Effector CD4-positive, alpha-beta T cell (primary cell): ENCODE data around the gene OR52N5. TPM values are rescaled to one million over a fixed set of nuclear protein-coding genes. Genes with fewer than 3 reads are reported as not detected.

Source experiments
- DNase-seq: peaks from one replicate; pipeline ENCODE4 v3.0.0-alpha.2; 2020
- total RNA-seq: gene quantifications from one replicate; lab custom pipeline; 2026; lab: John Stamatoyannopoulos, UW

OR52N5 gene
- total RNA-seq: not detected

DNA sequence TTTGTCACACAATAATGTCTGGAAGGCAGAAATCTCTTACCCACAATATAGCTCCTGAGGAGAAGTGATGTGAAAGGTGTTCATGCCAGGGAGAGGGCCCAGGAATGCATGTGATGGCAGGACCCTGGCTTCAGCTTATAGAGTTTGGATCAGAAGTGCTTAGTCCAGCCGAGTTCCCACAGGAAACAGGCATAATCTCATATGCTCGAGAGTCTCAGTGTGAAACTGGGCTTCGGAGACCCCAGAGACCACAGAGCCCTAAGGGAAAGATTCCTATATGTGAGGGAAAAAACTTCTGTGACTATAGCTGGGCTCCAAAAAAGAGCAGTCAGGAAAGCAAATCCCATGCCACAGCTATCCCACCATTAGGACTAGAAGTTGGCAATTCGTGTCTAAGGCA, at the start of gene OR52N5:
OR52N5 (minus strand) TSS at position 101 of the 400 bp plus-strand sequence. CDS start 4,721 bp downstream, outside the sequence.
- DNase-seq: no peak

DNA sequence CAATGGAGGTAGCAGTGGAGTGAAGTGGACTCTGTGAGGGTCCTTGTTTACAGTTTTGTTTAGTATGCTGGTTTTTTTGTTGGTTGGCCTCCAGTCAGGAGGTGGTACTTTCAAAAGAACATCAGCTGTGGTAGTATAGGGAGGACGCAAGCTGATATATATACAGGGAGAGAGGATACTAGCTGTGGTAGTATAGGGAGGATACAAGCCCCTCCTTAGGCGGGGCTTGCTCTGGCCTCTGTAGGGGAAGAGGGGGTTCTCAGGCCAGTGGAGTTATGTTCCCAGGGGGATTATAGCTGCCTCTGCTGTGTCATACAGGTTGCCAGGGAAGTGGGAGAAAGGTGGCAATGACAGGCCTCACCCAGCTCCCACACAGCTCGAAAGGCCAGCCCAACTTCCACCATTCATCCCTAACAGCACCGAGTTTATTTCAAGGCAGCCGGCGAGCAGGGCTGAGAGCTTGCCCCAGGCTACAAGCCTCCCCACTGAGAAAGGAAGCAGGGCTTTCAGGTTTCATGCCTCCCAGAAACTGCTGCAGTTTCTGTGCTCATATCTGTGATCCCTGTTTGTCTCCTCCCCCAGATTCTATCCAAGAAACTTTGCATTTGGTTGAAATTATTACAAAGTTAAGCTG, 48.2 kb upstream of the OR52N5 start:
- no peak for DNase-seq

DNA sequence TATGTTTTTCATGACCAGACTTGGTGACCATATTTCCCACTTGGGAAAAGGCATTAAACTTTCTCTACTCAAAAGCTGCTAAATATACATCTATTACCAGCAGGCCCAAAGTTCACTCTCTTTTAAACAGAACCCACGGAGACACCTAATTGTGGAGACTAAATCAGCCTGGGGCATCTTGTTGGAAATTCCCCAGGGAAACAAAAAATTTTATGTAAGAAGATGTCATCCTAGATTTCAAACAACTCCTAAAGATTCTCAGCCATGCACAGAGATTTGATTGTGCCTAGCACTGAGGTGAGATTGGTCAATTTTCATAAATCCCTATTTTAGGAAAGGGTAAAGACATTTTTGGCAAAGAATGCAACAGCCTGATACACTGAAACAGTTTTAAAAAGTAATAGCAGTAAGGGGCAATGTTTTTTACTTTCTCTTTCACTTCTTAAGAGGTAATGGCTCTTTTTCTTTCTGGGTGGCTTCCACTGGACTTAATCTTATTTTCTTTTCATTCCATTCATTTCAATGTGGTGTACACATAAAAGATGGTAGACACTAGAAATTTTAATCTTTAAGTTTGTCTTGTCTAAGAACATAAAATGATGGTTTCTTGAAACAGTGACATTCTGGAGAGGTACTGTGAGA, 35.2 kb upstream of the OR52N5 start:
- no peak for DNase-seq

DNA sequence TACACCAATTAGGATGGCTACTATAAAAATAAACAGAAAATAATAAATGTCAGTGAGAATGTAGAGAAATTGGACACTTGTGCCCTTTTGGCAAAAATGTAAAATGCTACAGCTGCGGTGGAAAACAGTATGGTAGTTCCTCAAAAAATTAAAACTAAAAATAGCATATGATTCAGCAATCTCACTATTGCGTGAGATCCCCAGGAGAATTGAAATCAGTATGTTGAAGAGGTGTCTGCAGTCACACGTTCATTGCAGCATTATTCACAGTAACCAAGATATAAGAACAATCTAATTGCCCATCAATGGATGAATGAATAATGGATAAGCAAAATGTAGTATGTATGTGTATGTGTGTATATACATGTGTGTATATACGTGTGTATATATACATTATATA, 32.4 kb upstream of the OR52N5 start:
- no peak for DNase-seq

DNA sequence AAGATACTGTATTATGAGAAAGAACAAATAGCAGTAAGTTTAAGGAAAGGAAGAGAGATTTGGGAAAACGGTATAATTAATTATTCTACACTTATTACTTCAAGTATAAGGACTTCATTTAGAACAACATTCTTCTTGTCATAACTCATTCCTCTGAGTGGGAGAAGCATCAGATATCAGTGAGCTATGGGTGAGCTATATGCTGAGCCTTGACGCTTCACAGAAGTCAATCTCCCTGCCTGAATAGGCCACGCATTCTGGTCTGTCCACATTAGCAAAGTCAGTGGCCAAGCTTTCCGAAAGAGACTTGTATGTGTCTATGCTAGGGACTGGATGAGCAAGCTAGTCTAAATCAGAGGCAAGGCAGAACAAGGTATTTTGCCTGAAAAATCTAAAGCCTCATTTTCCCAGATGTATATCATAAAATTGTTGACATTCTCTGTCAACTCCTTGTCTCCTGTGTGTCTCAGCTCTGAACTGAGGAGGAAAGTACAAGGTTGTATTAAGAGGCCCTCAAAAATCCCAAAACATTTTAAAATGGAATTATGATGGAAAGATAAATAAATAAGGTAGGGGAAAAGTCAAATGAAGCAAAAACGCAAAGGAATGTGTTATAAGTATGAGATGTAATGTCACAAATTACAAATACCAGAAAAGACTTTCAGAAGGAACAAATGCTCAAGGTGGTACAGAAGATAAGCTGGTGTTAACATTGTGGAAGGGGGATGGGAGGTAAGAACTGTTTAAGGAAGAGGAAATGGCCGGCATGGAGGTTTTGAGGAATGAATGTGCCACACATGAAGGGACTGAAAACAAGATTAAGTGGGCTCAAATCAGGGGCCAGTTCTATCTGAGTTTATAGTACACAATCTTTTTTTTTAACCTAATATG, 27.0 kb upstream of the OR52N5 start:
- no peak for DNase-seq

DNA sequence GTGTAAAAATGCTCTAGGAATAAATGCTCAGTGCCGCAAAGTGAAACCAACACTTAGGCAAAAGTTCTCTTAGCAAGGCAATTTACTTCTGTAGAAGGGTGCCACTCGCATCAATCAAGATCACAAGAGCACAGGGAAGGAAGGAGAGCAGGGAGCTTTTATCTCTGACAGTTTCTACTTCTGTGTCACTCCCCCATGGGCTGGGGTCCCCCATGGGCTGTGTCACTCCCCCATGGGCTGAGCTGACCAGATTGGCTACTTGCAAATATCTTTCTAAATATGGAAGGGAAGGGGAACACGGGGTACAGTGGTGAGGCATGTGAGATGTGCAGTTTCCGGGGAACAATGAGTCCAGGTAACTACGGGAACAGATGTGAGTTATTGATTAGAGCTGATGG, 26.0 kb upstream of the OR52N5 start:
- DNase-seq: no peak

DNA sequence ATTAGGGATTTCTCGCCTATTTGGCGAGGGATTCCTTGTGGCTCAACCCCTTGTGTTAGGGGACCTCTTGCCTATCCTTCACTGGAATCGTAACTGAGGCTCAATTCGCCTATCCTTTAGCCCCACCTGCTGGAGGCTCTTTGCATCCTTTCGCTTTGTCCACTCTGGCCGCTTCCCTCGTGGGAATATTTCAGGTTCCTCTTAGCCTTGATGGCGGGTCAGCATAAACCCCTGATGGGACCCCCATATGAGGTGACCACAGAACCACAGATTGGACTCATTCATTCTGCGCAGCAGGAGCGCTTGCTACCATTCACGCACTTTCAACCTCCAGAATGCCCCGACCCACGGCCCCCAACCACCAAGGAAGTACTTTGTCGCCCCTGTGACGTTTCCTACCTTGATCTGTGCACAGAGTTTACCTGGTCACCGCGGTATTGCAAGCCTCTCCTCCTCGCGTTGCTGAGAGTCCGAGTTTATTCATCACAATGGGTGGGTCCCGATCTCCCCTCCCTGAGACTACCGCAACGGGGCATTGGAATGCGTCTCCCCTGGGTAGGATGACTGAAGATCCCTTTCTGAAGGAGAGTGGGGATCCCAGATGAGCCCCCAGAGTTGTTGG, 25.5 kb upstream of the OR52N5 start, which contains the start of gene OR52N2:
OR52N2 (plus strand) TSS at position 425 of the 622 bp plus-strand sequence. CDS start 11,412 bp downstream, outside the sequence.
- DNase-seq: peak; percentile 66

DNA sequence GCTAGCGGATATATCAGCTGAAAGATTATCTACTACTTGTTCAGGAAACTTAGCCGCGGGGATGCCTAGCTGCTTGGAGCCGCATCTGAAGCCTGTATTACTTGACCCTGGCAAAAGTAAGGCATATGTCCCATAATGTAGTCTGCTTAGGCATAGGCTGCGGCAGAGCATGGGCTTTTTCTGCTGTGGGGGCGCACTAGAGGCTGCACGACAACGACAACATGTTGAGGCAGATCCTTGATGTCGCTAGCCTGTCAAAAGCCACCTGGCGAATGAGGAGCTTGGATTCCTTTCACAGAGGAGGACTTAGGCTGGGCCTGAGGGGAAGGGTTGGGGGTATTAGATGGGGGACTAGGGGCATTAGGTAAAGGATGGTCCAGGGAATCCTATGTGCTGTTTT, 24.4 kb upstream of the OR52N5 start:
- DNase-seq: no peak

DNA sequence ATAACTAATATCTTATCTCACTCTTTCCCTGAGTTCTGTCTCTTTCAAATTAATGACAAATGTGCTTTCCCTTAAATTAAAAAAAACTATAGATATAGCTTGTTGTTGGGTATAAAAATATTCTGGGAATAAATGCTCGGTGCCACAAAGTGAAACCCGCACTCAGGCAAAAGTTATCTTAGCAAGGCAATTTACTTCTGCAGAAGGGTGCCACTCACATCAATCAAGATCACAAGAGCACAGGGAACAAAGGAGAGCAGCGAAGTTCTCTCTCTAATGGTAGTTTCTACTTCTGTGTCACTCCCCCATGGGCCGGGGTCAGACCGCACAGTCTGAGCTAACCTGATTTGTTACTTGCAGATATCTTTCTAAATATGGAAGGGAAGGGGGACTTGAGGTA, 20.8 kb upstream of the OR52N5 start:
- DNase-seq: no peak

DNA sequence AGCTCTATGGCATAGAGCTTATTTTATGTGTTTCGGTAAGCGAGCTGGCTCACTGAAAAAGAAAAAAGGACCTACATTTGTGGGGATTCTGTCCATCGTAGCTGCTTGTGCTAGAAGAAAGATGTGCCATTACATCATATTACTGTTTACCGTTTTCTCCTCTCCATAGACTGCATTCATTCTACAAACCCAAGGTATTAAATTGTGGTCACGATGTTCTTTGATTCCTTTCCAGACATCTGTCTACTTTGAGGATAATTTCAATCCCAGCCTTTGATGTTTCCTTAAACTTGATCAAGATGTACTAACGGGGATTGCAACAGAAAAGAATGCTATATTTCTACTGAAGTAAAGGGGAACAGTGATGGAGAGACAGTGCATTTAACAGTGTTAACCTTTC, 13.4 kb upstream of the OR52N5 start:
- no peak for DNase-seq

DNA sequence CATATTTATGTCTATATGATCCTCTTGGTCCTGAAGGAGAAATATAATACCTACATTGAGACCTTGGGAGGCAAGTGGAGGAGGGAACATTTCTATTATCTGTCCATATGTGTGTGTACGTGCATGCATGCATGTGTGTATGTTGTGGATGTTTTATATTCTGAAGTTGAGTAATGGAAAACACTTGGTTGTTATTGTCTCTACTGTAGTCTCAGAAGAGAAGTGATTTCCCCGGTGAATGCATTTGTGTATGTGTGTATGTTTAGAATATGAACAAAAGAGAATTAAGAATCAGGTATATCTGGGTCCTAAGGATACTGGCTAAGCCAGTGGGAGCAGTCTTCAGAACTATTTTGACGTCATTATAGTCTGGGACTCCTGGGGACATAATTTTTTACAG, 8.0 kb upstream of the OR52N5 start, which contains the start of gene OR52N1:
OR52N1 (minus strand) TSS at position 101 of the 400 bp plus-strand sequence. CDS start 2,449 bp downstream, outside the sequence.
- DNase-seq: no peak

DNA sequence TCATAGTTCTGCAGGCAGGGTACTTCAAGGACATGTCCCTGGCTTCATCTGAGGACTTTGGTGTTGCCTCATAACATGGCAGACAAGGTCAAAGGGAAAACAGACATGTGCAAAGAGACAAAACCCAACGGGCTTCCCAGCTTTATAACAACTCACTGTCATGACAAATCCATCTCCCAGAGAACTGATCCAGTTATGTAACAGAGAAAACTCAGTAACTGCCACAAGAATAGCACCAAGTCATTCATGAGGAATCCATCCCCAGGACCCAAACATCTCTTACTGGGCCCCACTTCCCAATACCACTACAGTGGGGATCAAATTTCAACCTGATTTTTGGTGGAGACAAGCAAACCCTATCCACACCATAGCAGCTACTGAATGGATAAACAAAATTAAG, 16.1 kb downstream of the OR52N5 start:
- DNase-seq: no peak

DNA sequence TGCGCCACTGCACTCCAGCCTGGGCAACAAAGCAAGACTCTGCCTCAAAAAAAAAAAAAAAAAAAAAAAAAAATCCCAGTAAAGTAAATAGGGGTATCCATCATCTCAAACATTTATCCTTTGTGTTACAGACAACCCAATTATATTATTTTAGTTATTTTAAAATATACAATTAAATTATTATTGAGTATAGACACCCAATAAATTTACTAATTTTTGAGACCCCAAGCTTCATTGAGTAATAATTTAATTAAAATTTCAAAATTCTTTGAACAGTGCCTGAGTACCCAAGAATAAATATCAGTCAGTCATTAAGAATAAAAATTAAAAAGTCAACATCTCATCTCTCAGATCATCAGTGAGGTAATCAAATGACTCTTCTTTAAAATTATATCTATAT, 29.2 kb downstream of the OR52N5 start, which contains the start of gene OR52N4:
OR52N4 (plus strand) TSS at position 301 of the 400 bp plus-strand sequence. CDS start 498 bp downstream, outside the sequence.
- DNase-seq: no peak

DNA sequence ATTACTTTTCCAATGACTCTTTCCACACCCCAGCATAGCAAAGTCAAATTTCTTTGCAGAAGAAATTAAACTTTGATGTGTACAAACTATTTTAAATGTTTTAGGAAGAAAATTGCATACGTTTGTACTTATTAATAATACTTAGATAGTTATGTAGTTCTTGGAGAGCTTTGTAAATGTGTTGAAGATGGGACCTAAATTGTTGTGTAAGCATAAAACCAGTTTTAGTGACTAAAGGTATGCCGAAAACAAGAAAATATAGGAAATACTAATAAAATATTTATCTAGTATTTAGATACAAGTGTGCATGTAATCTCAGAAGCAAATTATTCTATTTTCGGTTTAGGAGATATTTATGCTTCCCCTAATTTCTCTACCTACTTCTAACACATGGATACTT, 33.3 kb downstream of the OR52N5 start:
- no peak for DNase-seq

DNA sequence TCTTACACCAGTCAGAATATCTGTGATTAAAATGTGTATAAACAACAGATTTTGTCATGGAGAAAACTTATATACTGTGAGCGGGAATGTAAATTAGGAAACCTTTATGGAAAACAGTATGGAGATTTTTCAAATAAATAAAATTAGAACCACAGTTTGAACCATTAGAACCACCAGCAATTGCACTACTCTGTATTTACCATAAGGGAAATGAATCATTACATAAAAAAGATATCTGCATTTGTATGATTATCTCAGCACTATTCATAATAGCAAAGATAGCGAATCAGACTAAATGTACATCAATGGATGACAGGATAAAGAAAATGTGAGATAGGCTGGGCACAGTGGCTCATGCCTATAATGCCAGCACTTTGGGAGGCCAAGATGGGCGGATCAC, 36.5 kb downstream of the OR52N5 start:
- no peak for DNase-seq

DNA sequence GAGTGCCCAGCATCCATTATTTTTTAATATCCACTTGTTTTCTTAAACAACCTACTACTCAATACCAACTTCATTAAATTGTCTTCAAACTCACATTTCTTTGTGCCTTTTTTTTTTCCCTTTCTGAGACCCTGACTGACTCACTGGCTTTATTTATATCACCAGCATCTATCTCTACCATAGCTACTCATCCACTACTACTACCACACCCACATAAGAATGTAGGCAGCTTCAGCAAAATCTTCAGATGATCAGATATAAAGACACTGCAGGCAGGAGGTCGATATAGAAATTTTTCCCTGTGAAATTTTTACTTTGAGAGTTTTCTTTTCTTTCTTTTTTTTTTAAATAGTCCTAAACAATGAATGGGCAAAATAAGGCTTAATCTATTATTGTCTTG, 44.7 kb downstream of the OR52N5 start:
- no peak for DNase-seq

DNA sequence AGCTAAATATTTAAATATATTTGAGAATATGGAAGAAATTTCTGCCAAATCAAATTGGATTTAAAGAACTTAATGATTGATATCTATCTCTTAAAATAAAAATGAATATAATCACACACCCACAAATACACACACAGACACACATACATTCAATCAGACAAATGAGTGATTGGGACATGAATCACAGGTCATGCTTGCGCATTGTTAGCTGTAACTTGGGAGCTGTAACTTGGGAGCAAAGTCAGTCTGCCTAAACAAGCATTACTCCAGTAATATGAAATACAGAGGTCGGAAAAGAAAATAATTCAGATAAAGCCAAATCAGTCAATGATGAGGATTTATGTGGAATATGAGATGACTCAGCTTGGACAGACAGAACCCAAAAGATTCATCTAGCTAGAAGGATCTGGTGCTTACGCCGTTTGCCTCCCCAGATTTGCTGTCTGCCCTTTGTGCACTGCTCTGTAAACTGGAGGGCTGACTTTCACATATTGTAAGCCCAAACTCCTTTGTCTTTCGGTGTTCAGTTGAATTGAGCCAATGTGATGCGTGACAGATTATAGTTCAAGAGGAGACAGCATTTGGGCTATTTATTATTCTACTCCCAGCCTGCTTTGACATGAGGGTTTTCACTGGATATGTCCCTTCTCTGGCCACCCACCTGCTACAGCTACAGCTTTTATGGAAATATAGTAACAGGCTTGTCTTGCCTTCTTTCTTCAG, 45.3 kb downstream of the OR52N5 start:
- no peak for DNase-seq

DNA sequence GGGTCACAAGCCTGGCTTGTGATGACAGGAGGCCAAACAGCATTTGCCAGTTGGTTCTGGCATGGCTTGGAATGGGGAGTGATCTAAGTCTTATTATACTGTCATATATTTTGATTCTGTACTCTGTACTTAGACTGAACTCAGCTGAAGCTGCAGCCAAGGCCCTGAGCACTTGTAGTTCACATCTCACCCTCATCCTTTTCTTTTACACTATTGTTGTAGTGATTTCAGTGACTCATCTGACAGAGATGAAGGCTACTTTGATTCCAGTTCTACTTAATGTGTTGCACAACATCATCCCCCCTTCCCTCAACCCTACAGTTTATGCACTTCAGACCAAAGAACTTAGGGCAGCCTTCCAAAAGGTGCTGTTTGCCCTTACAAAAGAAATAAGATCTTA, 46.1 kb downstream of the OR52N5 start:
- no peak for DNase-seq

DNA sequence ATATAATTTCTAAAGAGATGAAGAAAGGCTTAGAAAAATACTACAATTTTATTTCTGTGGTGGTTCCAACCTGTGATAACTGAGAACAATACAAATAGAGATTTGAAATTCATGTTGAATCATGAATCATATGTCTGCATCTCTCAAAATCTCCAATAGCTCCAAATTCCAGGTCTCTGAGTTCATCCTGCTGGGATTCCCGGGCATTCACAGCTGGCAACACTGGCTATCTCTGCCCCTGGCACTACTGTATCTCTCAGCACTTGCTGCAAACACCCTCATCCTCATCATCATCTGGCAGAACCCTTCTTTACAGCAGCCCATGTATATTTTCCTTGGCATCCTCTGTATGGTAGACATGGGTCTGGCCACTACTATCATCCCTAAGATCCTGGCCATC, 46.8 kb downstream of the OR52N5 start, which contains the start of gene OR56B1:
OR56B1 (plus strand) TSS at position 53 of the 400 bp plus-strand sequence; CDS start at position 122, 69 bp downstream.
- no peak for DNase-seq

DNA sequence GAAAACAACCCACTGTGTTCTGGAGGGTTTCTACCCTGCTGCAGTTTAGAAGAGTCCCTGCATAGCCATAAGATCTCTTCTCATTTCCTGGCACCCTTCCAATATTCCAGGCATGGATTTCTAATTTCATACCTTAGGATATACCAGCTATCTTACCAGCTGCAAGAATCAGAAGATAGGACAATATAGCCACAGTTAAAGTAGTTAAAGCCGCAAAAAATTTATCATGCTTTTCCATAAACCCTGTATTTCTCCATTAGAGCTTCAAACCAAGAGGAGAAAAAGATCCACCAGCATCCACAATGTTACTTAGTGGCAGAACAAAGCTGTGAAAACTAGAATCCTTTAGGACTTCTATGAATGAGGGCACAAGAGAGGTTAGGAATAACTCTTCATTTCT, 55.5 kb downstream of the OR52N5 start:
- no peak for DNase-seq

DNA sequence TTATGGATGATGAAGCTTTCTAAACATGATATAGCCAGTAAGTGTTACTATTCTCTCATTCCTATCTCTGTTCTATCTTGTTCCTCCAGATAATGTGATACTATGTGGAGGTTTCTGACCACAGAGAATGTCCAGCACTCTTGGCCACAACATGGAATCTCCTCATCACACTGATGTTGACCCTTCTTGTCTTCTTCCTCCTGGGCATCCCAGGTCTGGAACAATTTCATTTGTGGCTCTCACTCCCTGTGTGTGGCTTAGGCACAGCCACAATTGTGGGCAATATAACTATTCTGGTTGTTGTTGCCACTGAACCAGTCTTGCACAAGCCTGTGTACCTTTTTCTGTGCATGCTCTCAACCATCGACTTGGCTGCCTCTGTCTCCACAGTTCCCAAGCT, 56.8 kb downstream of the OR52N5 start:
- no peak for DNase-seq
